ENCODE measurements around the gene PRPF6. TPM values are rescaled to one million over a fixed set of nuclear protein-coding genes. Genes with fewer than 3 reads are reported as not detected.

PRPF6 gene, protein sequence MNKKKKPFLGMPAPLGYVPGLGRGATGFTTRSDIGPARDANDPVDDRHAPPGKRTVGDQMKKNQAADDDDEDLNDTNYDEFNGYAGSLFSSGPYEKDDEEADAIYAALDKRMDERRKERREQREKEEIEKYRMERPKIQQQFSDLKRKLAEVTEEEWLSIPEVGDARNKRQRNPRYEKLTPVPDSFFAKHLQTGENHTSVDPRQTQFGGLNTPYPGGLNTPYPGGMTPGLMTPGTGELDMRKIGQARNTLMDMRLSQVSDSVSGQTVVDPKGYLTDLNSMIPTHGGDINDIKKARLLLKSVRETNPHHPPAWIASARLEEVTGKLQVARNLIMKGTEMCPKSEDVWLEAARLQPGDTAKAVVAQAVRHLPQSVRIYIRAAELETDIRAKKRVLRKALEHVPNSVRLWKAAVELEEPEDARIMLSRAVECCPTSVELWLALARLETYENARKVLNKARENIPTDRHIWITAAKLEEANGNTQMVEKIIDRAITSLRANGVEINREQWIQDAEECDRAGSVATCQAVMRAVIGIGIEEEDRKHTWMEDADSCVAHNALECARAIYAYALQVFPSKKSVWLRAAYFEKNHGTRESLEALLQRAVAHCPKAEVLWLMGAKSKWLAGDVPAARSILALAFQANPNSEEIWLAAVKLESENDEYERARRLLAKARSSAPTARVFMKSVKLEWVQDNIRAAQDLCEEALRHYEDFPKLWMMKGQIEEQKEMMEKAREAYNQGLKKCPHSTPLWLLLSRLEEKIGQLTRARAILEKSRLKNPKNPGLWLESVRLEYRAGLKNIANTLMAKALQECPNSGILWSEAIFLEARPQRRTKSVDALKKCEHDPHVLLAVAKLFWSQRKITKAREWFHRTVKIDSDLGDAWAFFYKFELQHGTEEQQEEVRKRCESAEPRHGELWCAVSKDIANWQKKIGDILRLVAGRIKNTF
- total RNA-seq (2014; rRNA removed; shearing (Covaris generic)) (39.0 and 47.1 TPM in 2 replicates), polyA plus RNA-seq (2016; fragmentation: Nextera tagmentation; extraction: Ambion mirVana) (54.8 and 59.4 TPM in 2 replicates)

DNA sequence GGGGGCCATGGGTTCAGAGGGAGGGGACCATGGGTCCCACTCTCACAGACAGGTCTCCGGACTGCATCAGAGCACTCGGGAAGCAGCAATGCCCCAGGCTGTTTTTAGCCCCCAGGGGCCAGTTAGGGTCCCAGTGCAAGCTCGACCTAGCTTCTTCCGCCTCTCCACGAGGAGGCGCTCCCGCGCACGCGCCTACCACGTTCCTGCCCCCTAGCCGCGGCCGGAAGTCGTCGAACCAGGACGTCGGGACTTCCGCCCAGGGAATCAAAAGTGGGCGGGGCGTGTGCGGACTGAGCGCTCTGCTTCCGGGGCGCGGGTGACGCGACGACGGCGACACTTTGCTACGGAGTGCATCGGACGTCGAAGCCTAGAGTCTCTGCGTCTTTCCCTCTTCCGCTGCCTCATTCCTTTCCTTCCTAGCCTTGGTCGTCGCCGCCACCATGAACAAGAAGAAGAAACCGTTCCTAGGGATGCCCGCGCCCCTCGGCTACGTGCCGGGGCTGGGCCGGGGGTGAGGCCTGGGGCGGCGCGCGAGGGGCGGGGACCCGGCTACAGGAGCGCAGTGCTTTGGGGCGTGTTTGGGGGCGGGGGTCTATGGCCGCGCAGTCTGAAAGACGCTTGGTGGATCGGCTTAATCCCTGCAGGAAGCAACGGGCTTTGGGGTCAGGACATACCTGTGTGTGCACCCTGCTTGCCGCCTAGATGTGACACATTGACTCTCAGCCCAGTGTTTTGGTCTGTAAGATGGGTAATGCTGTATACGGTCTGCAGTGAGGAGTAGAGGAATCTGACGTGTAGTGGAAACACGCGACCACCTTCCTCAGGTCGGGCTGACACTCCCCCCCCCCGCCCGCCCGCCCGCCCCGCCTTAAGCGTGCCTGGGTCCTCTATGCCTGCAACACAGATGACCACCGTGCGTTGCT is at the start of gene PRPF6:
Gene PRPF6, plus strand, starts transcription at position 327 of the 923 bp plus-strand sequence. Its CDS starts 114 bp downstream, at position 441.
- Histone ChIP-seq H3K9me3 (ENCODE audit: low read depth) (no peaks in the 10 kb centered on the region), H3K4me2 (ENCODE audit: unreplicated experiment) (peak within 1 kb of the TSS; percentile 94), H3K79me2 (ENCODE audit: insufficient read depth) (peaks cover 47% of the 10 kb centered on the region), H2AFZ (peak within 1 kb of the TSS; percentile 84), H4K20me1 (ENCODE audit: insufficient read depth) (no peaks in the 10 kb centered on the region), H3K36me3 (ENCODE audit: low read depth) (peaks cover 24% of the 10 kb centered on the region), H3K9ac (peak within 1 kb of the TSS; percentile 88), H3F3A (ENCODE audit: insufficient read depth) (no peaks in the 10 kb centered on the region), H3K27me3 (replicated peaks; ENCODE audit: insufficient read depth) (no peaks in the 10 kb centered on the region), H3K9me2 (ENCODE audit: insufficient read depth) (no peaks in the 10 kb centered on the region), H3K4me3 (peak within 1 kb of the TSS; percentile 88), H3K4me1 (ENCODE audit: insufficient read depth) (peaks cover 14% of the 10 kb centered on the region), H3K27ac (peak within 1 kb of the TSS; percentile 61)
- peak; percentile 99 for DNase-seq
- no peak for TF ChIP-seq EZH2phosphoT487 (IDR thresholded peaks at IDR 0.05; ENCODE audit: insufficient read depth, low read depth)
- TF ChIP-seq EZH2 (IDR thresholded peaks at IDR 0.05; ENCODE audit: insufficient read depth, poor library complexity, severe bottlenecking), result no peak
- WGBS, 2 experiments (ENCODE audit: low coverage in 1 of 2, low lambda C conversion rate in 2 of 2, missing lambda C conversion rate in 2 of 2), result 1% methylated on average over 61 to 70 of the region's 75 CpGs
- in situ Hi-C loops (cut with MboI), result no loop called here

GRCh38 chr20:63931735-63932134 is 49.2 kb upstream of the PRPF6 start:
- H3K9ac ChIP-seq, result no peak overlapping the region
- H3K27ac ChIP-seq, result no peak overlapping the region
- H3F3A ChIP-seq (ENCODE audit: insufficient read depth), result peaks cover 15% of the 10 kb centered on the region; the same call in 1 of the 2 replicates
- no peaks in the 10 kb centered on the region for H3K9me2 ChIP-seq (ENCODE audit: insufficient read depth)
- peaks cover 16% of the 10 kb centered on the region for H3K36me3 ChIP-seq (ENCODE audit: low read depth)
- in situ Hi-C loops (cut with MboI), result no loop called here
- no peak overlapping the region for H3K4me2 ChIP-seq (ENCODE audit: unreplicated experiment)
- 94 to 95% methylated on average over 19 of the region's 19 CpGs for WGBS, 2 experiments (ENCODE audit: low coverage in 1 of 2, low lambda C conversion rate in 2 of 2, missing lambda C conversion rate in 2 of 2)
- H4K20me1 ChIP-seq (ENCODE audit: insufficient read depth), result no peaks in the 10 kb centered on the region
- no peaks in the 10 kb centered on the region for H3K4me1 ChIP-seq (ENCODE audit: insufficient read depth)
- no peak overlapping the region for H3K4me3 ChIP-seq
- H2AFZ ChIP-seq, result no peak overlapping the region
- H3K9me3 ChIP-seq (ENCODE audit: low read depth), result no peaks in the 10 kb centered on the region
- TF ChIP-seq EZH2 (IDR thresholded peaks at IDR 0.05; ENCODE audit: insufficient read depth, poor library complexity, severe bottlenecking), result no peak
- no peak for TF ChIP-seq EZH2phosphoT487 (IDR thresholded peaks at IDR 0.05; ENCODE audit: insufficient read depth, low read depth)
- DNase-seq, result no peak
- H3K79me2 ChIP-seq (ENCODE audit: insufficient read depth), result peaks cover 81% of the 10 kb centered on the region
- H3K27me3 ChIP-seq (replicated peaks; ENCODE audit: insufficient read depth), result no peaks in the 10 kb centered on the region

DNA sequence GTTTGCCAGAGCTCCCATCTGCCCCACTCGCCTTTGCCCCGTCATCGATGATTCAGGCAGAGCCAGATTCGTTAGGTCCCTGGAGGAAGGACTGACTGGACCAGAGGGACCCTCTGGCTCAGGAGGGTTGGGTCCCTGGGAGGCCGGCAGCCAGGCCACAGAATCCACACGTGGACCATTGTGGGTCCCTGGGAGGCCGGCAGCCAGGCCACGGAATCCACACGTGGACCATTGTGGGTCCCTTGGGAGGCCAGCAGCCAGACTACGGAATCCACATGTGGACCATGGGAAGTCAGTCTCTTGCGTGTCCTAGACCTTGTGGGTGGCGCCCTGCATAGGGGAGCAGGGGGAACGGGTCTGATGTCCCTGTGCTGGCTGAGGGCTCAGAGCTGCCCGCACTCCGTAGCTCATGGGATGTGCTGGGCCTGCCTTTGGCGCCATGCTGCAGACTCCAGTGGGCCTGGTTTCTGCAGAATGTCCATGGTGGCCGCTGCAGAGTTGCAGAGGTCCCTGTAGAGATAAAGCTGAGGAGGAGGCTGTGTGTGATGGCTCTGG is 48.2 kb upstream of the PRPF6 start:
- H2AFZ ChIP-seq, result no peak overlapping the region
- no peak overlapping the region for H3K9ac ChIP-seq
- H3K4me2 ChIP-seq (ENCODE audit: unreplicated experiment), result no peak overlapping the region
- peaks cover 11% of the 10 kb centered on the region; the same call in 1 of the 2 replicates for H3F3A ChIP-seq (ENCODE audit: insufficient read depth)
- no peak for DNase-seq
- TF ChIP-seq EZH2phosphoT487 (IDR thresholded peaks at IDR 0.05; ENCODE audit: insufficient read depth, low read depth), result no peak
- TF ChIP-seq EZH2 (IDR thresholded peaks at IDR 0.05; ENCODE audit: insufficient read depth, poor library complexity, severe bottlenecking), result no peak
- no peak overlapping the region for H3K4me3 ChIP-seq
- in situ Hi-C loops (cut with MboI), result no loop called here
- no peaks in the 10 kb centered on the region for H3K27me3 ChIP-seq (replicated peaks; ENCODE audit: insufficient read depth)
- no peaks in the 10 kb centered on the region for H3K9me2 ChIP-seq (ENCODE audit: insufficient read depth)
- H3K36me3 ChIP-seq (ENCODE audit: low read depth), result peaks cover 16% of the 10 kb centered on the region
- peaks cover 79% of the 10 kb centered on the region for H3K79me2 ChIP-seq (ENCODE audit: insufficient read depth)
- no peaks in the 10 kb centered on the region for H3K4me1 ChIP-seq (ENCODE audit: insufficient read depth)
- no peaks in the 10 kb centered on the region for H3K9me3 ChIP-seq (ENCODE audit: low read depth)
- H4K20me1 ChIP-seq (ENCODE audit: insufficient read depth), result no peaks in the 10 kb centered on the region
- no peak overlapping the region for H3K27ac ChIP-seq
- WGBS, 2 experiments (ENCODE audit: low coverage in 1 of 2, low lambda C conversion rate in 2 of 2, missing lambda C conversion rate in 2 of 2), result 89 to 93% methylated on average over 17 of the region's 17 CpGs
